ENCODE measurements around the gene TRAPPC14. TPM values are rescaled to one million over a fixed set of nuclear protein-coding genes. Genes with fewer than 3 reads are reported as not detected.

TRAPPC14 gene
- polyA plus RNA-seq, 1 of the 3 experiments (the other 2 are of a cell fraction), result 13.9 TPM

GRCh38 chr7:100126239-100126930 is 32.1 kb downstream of the TRAPPC14 start:
- POLR2A ChIA-PET, result interaction anchor here (1.0 to 5.3 kb wide), 3 partner anchors 22 to 27 kb away, joined by 3 to 70 read pairs (median 5); partner anchors contain the start of genes AP4M1, LAMTOR4 and MCM7

GRCh38 chr7:100124301-100125230 is 34.0 kb downstream of the TRAPPC14 start:
- Histone ChIP-seq H4K20me1 (ENCODE audit: insufficient read depth) (no peaks in the 10 kb centered on the region), H2AFZ (ENCODE audit: low read depth) (no peak overlapping the region), H3K4me1 (ENCODE audit: control insufficient read depth in 1 of 2, insufficient read depth in 2 of 2, low read depth in 1 of 2, low read length in 1 of 2) (peaks cover 13 to 20% of the 10 kb centered on the region in 2 experiments; a peak in 3 of 4 replicates), H3K9me3 (no peaks in the 10 kb centered on the region), H3F3A (replicated peaks; ENCODE audit: insufficient read depth) (peaks cover 61% of the 10 kb centered on the region), H3K9ac (no peak overlapping the region), H3K36me3 (replicated peaks in 1 of 2; ENCODE audit: control insufficient read depth in 1 of 2, insufficient read depth in 2 of 2, low read length in 1 of 2) (peaks cover 13 to 22% of the 10 kb centered on the region in 2 experiments), H3K4me2 (no peak overlapping the region), H3K27me3 (ENCODE audit: insufficient read depth) (no peaks in the 10 kb centered on the region), H3K27ac (ENCODE audit: low read depth in 2 of 2, low read length in 1 of 2) (no peak overlapping the region), H3K9me2 (no peaks in the 10 kb centered on the region), H3K79me2 (ENCODE audit: insufficient read depth) (peaks cover 57% of the 10 kb centered on the region), H3K4me3 (ENCODE audit: low read depth in 2 of 2, low read length in 1 of 2) (no peak overlapping the region)
- DNase-seq, result no peak
- CTCF ChIA-PET, result interaction anchor here (0.6 to 5.0 kb wide), 5 partner anchors 7 to 130 kb away, joined by 3 to 40 read pairs (median 7); partner anchors contain the start of genes AP4M1 and MCM7
- TF ChIP-seq MAX (IDR thresholded peaks at IDR 0.05; ENCODE audit: low read depth), result no peak
- no peak for TF ChIP-seq JUND (IDR thresholded peaks at IDR 0.05)
- POLR2A ChIA-PET, result interaction anchor here (0.6 to 5.3 kb wide), 4 partner anchors 11 to 304 kb away, joined by 3 to 70 read pairs (median 4); partner anchors contain the start of genes AP4M1, MCM7 and ZCWPW1
- 99% methylated on average over 4 of the region's 4 CpGs for WGBS (ENCODE audit: low lambda C conversion rate)

More at GRCh38 chr7:100126239-100126930, 32.1 kb downstream of the TRAPPC14 start:
- Histone ChIP-seq H3K27ac (ENCODE audit: low read depth in 2 of 2, low read length in 1 of 2) (peak overlapping the region; percentile 96 to 97), H3K9me2 (no peaks in the 10 kb centered on the region), H3K4me1 (ENCODE audit: control insufficient read depth in 1 of 2, insufficient read depth in 2 of 2, low read depth in 1 of 2, low read length in 1 of 2) (peaks cover 6 to 20% of the 10 kb centered on the region in 2 experiments; a peak in 2 of 4 replicates), H2AFZ (ENCODE audit: low read depth) (peak overlapping the region; percentile 83), H3F3A (replicated peaks; ENCODE audit: insufficient read depth) (peaks cover 49% of the 10 kb centered on the region), H4K20me1 (ENCODE audit: insufficient read depth) (no peaks in the 10 kb centered on the region), H3K9ac (peak overlapping the region; percentile 88), H3K79me2 (ENCODE audit: insufficient read depth) (peaks cover 45% of the 10 kb centered on the region), H3K9me3 (no peaks in the 10 kb centered on the region), H3K36me3 (replicated peaks in 1 of 2; ENCODE audit: control insufficient read depth in 1 of 2, insufficient read depth in 2 of 2, low read length in 1 of 2) (peaks cover 13 to 22% of the 10 kb centered on the region in 2 experiments), H3K4me2 (peak overlapping the region; percentile 90), H3K27me3 (ENCODE audit: insufficient read depth) (no peaks in the 10 kb centered on the region), H3K4me3 (ENCODE audit: low read depth in 2 of 2, low read length in 1 of 2) (peak overlapping the region; percentile 65 to 84)
- TF ChIP-seq NRF1 (IDR thresholded peaks at IDR 0.05; ENCODE audit: low read depth, low read length) (no peak), POLR2AphosphoS5 (IDR thresholded peaks at IDR 0.05; ENCODE audit: low read depth, low read length) (no peak), RCOR1 (IDR thresholded peaks at IDR 0.05; ENCODE audit: low read length) (no peak), NFIC (IDR thresholded peaks at IDR 0.05; ENCODE audit: borderline replicate concordance) (peak; percentile 73), USF1 (IDR thresholded peaks at IDR 0.05; ENCODE audit: borderline replicate concordance, low read depth) (peak; percentile 35; the same call in 1 of the 2 replicates), RFX5 (IDR thresholded peaks at IDR 0.05; ENCODE audit: low read length) (no peak)
- CTCF ChIA-PET, result interaction anchor here (0.9 to 1.5 kb wide), 4 partner anchors 11 to 136 kb away, joined by 3 to 11 read pairs (median 4); partner anchors contain the start of genes AP4M1 and MCM7
- WGBS (ENCODE audit: low lambda C conversion rate), result 14% methylated on average over 27 of the region's 29 CpGs
- DNase-seq, result no peak
